Measurements from ENCODE around the gene AOPEP. TPM values are rescaled to one million over a fixed set of nuclear protein-coding genes. Genes with fewer than 3 reads are reported as not detected.

Gene AOPEP
- total RNA-seq, 4 donors from 2014 or later: 56.5 to 160 (median 103) TPM

DNA sequence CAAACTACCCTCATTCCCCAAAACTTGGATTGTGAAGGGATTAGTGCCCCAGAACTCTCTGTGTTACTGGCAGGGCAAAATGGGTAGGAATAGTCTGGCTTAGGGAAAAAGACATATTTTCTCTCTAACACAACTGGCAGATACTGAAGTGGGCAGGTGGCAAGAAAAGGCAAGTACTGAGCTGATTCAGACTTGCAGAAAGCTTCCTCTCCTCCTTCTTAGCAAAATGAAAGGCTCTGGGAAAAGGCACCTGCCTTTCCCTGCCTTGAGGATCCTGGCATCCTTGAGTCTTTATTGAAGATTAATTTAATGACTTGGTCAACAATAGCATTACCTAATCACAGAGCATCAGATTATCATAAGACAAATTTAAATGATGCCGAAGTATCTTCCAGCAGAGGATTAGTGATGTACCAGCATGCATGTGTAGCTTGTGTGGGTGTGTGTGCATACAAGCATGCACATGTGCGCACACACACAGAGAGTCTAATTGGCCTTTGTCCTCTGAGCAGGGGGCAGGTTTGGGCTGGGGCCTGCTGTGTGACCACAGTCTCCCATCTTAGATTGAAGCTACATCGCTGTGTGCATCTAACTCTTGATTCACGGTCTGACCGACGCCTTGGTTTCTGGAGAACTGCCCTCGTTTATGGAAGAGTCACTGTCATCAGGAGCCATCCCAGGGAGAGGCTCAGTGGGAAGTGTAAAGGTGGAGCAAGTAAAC lies 294.8 kb downstream of the AOPEP start:
- Histone ChIP-seq H3K4me3 (no peak overlapping the region), H3K9me3 (no peaks in the 10 kb centered on the region), H3K36me3 (no peaks in the 10 kb centered on the region), H3K27me3 (no peaks in the 10 kb centered on the region), H3K4me1 (peaks cover 89 to 92% of the 10 kb centered on the region in 2 donors), H3K27ac (peak overlapping the region; percentile 95 to 98 (median 97))
- in situ Hi-C loops (cut with MboI; ENCODE audit: low sequenced_read_pairs in 4 of 4): no loop called here
- DNase-seq (no peak), ATAC-seq (no peak)
- intact Hi-C loops (cut with DNase I; ENCODE audit: low total_unique reads): loop anchor here (5.0 kb wide), 1 partner anchor 239 kb away; no protein-coding TSS in a partner anchor
- TF ChIP-seq CTCF (IDR thresholded peaks at IDR 0.05 in 4 of 5, conservative IDR thresholded peaks at IDR 0.05 in 1 of 5) (no peak), POLR2A (IDR thresholded peaks at IDR 0.05) (no peak)

DNA sequence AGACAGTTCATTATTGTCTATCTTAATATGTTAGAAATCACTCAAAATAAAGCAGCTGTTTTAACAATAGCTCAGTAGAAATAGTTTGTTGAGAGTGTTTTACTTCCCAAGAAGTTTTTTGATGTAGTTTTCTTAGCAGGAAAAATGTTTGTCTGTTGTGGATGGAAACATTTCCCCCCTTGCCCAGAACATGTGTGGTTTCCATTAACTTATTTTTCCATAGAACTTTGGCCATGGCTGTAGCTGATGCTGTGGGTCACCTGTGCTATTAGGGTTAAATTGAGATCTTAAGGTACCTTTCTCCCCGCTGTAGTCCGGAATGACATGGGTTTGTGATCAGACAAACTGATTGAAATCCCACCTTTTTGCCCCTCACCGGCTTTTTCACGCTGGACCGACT lies 296.2 kb downstream of the AOPEP start:
- Histone ChIP-seq H3K4me3 (no peak overlapping the region), H3K36me3 (no peaks in the 10 kb centered on the region), H3K4me1 (peaks cover 94 to 95% of the 10 kb centered on the region in 2 donors), H3K27me3 (no peaks in the 10 kb centered on the region), H3K9me3 (no peaks in the 10 kb centered on the region), H3K27ac (peak overlapping the region; percentile 95 to 98 (median 97))
- DNase-seq (no peak), ATAC-seq (no peak)
- TF ChIP-seq CTCF (IDR thresholded peaks at IDR 0.05 in 4 of 5, conservative IDR thresholded peaks at IDR 0.05 in 1 of 5): no peak
- TF ChIP-seq POLR2A (IDR thresholded peaks at IDR 0.05): no peak
- in situ Hi-C loops (cut with MboI; ENCODE audit: low sequenced_read_pairs in 4 of 4) (no loop called here), intact Hi-C loops (cut with DNase I; ENCODE audit: low total_unique reads) (loop anchor here (5.0 kb wide), 1 partner anchor 240 kb away; no protein-coding TSS in a partner anchor)

DNA sequence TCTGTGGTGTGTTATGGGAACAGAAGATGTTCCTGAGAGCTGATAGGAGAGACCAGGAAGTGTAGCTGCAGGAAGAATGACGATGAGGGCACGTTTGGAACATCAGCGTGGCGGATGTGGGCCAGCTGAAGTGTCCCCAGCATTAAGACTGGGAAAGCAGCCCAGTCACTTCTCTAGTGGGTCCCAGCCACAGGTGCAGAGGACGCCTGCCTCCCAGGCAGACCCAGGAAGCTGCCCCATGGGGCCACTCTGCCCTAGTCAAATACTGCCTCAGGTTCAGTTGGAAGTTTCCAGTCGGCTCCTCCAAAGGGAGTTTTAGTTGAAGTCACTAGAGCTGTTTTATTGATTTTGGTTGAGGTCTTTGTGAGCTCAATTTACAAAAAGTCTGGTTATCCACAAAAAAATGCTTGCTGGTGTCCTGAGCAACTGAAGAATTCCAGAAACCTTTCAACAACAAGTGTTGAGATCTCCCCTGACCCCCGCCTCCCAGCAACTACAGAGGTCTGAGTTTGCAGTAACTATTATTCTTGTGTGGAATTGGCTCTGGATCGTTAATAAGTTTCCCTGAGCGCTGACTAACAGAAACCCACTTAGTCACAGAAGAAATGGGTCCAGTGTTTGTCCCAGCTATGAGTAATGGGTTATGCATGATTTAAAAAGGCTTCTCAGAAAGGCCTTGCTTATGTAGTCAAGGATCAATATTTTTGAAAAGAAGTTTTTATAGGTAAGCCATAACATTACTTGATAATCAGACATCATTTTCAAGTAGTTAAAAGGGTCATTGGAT lies 296.9 kb downstream of the AOPEP start:
- peak overlapping the region in 2 of 4 donors; percentile 5 to 10 for H3K4me3 ChIP-seq
- no peak for TF ChIP-seq POLR2A (IDR thresholded peaks at IDR 0.05)
- no peak for TF ChIP-seq CTCF (IDR thresholded peaks at IDR 0.05 in 4 of 5, conservative IDR thresholded peaks at IDR 0.05 in 1 of 5)
- intact Hi-C loops (cut with DNase I; ENCODE audit: low total_unique reads): loop anchor here (5.0 kb wide), 1 partner anchor 241 kb away; no protein-coding TSS in a partner anchor
- peak overlapping the region; percentile 95 to 98 (median 97) for H3K27ac ChIP-seq
- ATAC-seq (peak in 1 of 2 donors; percentile 2), DNase-seq (peak in 1 of 2 donors; percentile 49)
- no peaks in the 10 kb centered on the region for H3K27me3 ChIP-seq
- no peaks in the 10 kb centered on the region for H3K36me3 ChIP-seq
- H3K4me1 ChIP-seq: peaks cover 95% of the 10 kb centered on the region in 2 donors
- H3K9me3 ChIP-seq: no peaks in the 10 kb centered on the region
- in situ Hi-C loops (cut with MboI; ENCODE audit: low sequenced_read_pairs in 4 of 4): no loop called here

DNA sequence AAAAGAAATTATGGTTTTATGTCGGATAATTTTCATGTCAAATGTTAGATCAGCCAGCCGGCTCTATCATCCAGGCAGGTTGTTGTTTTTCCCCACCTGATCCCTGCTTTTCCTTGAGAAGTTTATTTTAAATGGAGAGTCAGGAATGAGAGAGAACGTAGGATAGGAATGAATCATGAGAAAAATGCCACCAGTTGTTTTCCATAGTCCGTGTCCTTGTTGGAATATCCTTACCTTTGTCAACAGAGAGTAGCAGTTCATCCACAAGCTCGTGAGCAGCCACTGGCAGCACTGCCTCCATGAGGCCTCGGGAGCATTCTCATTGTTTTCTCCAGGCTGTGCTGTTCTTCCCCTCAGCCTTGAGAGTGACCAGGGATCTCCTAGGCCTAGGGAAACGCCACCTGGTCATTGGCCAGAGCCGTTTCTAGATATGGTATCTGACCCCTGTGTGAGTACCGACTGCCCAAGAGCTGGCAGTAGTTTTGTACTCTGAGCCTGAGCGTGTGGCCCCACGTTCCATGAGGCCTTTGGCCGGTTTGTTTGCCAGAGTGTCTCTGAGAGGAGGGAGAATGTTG lies 297.7 kb downstream of the AOPEP start:
- H3K36me3 ChIP-seq: no peaks in the 10 kb centered on the region
- DNase-seq: peak; percentile 71 to 89
- H3K27me3 ChIP-seq: no peaks in the 10 kb centered on the region
- H3K4me3 ChIP-seq: peak overlapping the region in 1 of 4 donors; percentile 16
- H3K9me3 ChIP-seq: no peaks in the 10 kb centered on the region
- peak; percentile 67 to 77 for ATAC-seq
- H3K27ac ChIP-seq: peak overlapping the region; percentile 95 to 98 (median 97)
- H3K4me1 ChIP-seq: peaks cover 95% of the 10 kb centered on the region in 2 donors
- in situ Hi-C loops (cut with MboI; ENCODE audit: low sequenced_read_pairs in 4 of 4): no loop called here
- intact Hi-C loops (cut with DNase I; ENCODE audit: low total_unique reads): loop anchor here (5.0 kb wide), 1 partner anchor 242 kb away; no protein-coding TSS in a partner anchor
- no peak for TF ChIP-seq CTCF (IDR thresholded peaks at IDR 0.05 in 4 of 5, conservative IDR thresholded peaks at IDR 0.05 in 1 of 5)
- peak in 1 of 2 donors; percentile 30 for TF ChIP-seq POLR2A (IDR thresholded peaks at IDR 0.05)
